ENCODE results near the gene SDC3.

Gene SDC3

GRCh38 chr1:30928171-30928570 lies 19.6 kb upstream of the SDC3 start:
- Histone ChIP-seq H3K4me3 (replicated peaks; ENCODE audit: insufficient read depth, low read length) (no peak overlapping the region), H3K27ac (replicated peaks) (no peak overlapping the region), H3K27me3 (ENCODE audit: insufficient read depth, poor library complexity, severe bottlenecking) (no peaks in the 10 kb centered on the region)
- DNase-seq (ENCODE audit: low read depth in 1 of 2, low spot score in 1 of 2) = no peak
- TF ChIP-seq GABPA (IDR thresholded peaks at IDR 0.05; ENCODE audit: low read depth) (no peak), CTCF (IDR thresholded peaks at IDR 0.05; ENCODE audit: insufficient read depth, low read length) (no peak), POLR2AphosphoS5 (IDR thresholded peaks at IDR 0.05; ENCODE audit: low read depth) (no peak), SPI1 (IDR thresholded peaks at IDR 0.05; ENCODE audit: borderline replicate concordance, low read depth) (no peak), REST (IDR thresholded peaks at IDR 0.05; ENCODE audit: insufficient replicate concordance, low read depth) (no peak)

GRCh38 chr1:30927448-30927847 lies 18.9 kb upstream of the SDC3 start:
- H3K27me3 ChIP-seq (ENCODE audit: insufficient read depth, poor library complexity, severe bottlenecking) = no peaks in the 10 kb centered on the region
- TF ChIP-seq GABPA (IDR thresholded peaks at IDR 0.05; ENCODE audit: low read depth) (no peak), POLR2AphosphoS5 (IDR thresholded peaks at IDR 0.05; ENCODE audit: low read depth) (no peak), CTCF (IDR thresholded peaks at IDR 0.05; ENCODE audit: insufficient read depth, low read length) (no peak), REST (IDR thresholded peaks at IDR 0.05; ENCODE audit: insufficient replicate concordance, low read depth) (no peak), SPI1 (IDR thresholded peaks at IDR 0.05; ENCODE audit: borderline replicate concordance, low read depth) (no peak)
- no peak for DNase-seq (ENCODE audit: low read depth in 1 of 2, low spot score in 1 of 2)
- no peak overlapping the region for H3K4me3 ChIP-seq (replicated peaks; ENCODE audit: insufficient read depth, low read length)
- H3K27ac ChIP-seq (replicated peaks) = no peak overlapping the region

- DNase-seq (ENCODE audit: low read depth in 1 of 2, low spot score in 1 of 2) = no peak
- no peak overlapping the region for H3K27ac ChIP-seq (replicated peaks)
- H3K27me3 ChIP-seq (ENCODE audit: insufficient read depth, poor library complexity, severe bottlenecking) = no peaks in the 10 kb centered on the region
- no peak overlapping the region for H3K4me3 ChIP-seq (replicated peaks; ENCODE audit: insufficient read depth, low read length)
- TF ChIP-seq REST (IDR thresholded peaks at IDR 0.05; ENCODE audit: insufficient replicate concordance, low read depth) (no peak), GABPA (IDR thresholded peaks at IDR 0.05; ENCODE audit: low read depth) (no peak), CTCF (IDR thresholded peaks at IDR 0.05; ENCODE audit: insufficient read depth, low read length) (no peak), POLR2AphosphoS5 (IDR thresholded peaks at IDR 0.05; ENCODE audit: low read depth) (no peak), SPI1 (IDR thresholded peaks at IDR 0.05; ENCODE audit: borderline replicate concordance, low read depth) (no peak)
Observed at GRCh38 chr1:30923597-30923996, 15.0 kb upstream of the SDC3 start.

Data from HL-60 (cell line).